ENCODE measurements around the gene FBXO40. TPM values are rescaled to one million over a fixed set of nuclear protein-coding genes. Genes with fewer than 3 reads are reported as not detected.
A peak's percentile ranks its signal among the peaks of the same experiment; 100 is the strongest.

FBXO40 gene, protein sequence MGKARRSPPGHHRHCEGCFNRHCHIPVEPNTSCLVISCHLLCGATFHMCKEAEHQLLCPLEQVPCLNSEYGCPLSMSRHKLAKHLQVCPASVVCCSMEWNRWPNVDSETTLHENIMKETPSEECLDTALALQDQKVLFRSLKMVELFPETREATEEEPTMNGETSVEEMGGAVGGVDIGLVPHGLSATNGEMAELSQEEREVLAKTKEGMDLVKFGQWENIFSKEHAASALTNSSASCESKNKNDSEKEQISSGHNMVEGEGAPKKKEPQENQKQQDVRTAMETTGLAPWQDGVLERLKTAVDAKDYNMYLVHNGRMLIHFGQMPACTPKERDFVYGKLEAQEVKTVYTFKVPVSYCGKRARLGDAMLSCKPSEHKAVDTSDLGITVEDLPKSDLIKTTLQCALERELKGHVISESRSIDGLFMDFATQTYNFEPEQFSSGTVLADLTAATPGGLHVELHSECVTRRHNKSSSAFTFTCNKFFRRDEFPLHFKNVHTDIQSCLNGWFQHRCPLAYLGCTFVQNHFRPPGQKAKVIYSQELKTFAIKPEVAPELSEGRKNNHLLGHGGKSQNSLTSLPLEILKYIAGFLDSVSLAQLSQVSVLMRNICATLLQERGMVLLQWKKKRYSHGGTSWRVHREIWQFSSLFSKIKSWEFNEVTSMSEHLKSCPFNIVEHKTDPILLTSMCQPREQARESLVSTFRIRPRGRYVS
- polyA plus RNA-seq (ENCODE audit: low read depth in 6 of 6), result under 1 TPM in 3 of 6 donors, not detected in 3; 0.04 to 0.17 (median 0.11) TPM

DNA sequence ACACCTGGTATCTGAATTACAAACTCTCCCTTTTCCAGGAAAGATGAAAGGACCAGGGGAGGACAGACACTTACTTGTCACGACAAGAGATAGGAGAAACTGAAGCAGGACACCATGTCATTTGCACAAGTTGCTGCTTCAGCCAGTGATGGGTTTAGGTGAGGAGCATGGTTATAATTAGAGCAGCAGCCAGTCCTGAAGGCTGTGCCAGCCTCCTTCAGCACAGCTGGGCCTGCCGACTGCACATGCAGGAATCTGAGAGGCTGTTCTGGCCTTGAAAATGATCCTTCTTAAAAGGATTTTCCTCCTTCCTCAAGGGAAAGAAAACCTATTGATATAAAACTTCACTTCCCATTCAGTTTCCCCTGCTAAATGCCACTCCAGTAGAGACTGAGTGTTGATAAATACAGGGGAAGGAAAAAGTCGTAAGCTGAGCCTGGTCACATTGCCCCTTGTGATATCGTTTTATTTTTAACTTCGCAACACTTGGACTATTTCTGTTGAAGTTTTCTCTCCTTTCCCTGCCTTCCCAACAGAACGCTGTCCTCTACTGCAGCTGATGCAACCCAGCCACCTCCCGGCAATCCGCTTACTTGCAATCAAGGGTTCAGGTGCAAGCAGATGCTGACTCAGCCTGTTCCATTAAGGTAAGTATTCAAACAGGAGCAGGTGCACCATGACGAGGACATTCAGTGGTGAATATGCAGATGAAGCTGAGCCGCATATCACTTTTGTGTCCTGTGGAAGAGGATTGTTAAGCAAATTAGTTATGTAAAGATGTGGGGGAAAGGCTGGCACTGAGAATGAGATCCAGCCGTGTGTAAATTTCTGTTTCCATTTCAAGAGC is at the start of gene FBXO40:
FBXO40 (plus strand) TSS at position 524 of the 847 bp plus-strand sequence. CDS start 27,197 bp downstream, outside the sequence.
- Mint-ChIP-seq H3K4me1 (no peaks in the 10 kb centered on the region), H3K4me3 (no peak within 1 kb of the TSS), H3K9me3 (no peaks in the 10 kb centered on the region), H3K27me3 (no peaks in the 10 kb centered on the region), H3K36me3 (no peaks in the 10 kb centered on the region), H3K27ac (peak within 1 kb of the TSS in 2 of 6 donors; percentile 39 to 82)
- no peak for DNase-seq
- ATAC-seq (ENCODE audit: low read depth in 2 of 2), result no peak

DNA sequence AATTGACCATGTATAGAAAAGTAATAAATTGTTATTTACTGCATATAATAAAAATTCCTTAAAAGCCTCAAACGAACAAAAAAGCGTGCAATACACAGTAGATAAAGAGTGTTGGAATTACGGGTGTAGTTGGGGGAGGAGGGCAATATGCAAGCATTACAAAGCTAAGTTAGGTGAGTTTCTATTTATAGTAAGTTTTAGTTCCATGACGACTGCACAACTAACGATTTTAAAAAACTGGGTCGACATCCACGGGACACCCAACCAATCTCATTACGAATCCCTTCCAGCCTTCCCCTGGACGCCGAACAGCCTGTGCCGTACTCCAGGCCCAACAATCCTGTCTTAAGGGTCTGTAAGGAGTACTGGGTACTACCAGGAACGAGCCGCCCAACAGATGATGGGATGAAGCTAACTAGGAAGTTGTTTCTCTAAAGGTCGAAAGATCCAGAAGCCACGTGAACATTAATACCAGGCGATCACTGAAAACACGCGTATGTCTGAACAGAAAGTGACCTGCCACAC is 48.1 kb upstream of the FBXO40 start:
- Mint-ChIP-seq H3K36me3 (no peaks in the 10 kb centered on the region), H3K27ac (peak overlapping the region in 1 of 6 donors; percentile 73), H3K4me3 (peak overlapping the region; percentile 77 to 98 (median 94)), H3K4me1 (peaks cover 18 to 39% (median 31%) of the 10 kb centered on the region in 3 donors), H3K27me3 (no peaks in the 10 kb centered on the region), H3K9me3 (no peaks in the 10 kb centered on the region)
- ATAC-seq (ENCODE audit: low read depth in 2 of 2) (no peak), DNase-seq (no peak)

DNA sequence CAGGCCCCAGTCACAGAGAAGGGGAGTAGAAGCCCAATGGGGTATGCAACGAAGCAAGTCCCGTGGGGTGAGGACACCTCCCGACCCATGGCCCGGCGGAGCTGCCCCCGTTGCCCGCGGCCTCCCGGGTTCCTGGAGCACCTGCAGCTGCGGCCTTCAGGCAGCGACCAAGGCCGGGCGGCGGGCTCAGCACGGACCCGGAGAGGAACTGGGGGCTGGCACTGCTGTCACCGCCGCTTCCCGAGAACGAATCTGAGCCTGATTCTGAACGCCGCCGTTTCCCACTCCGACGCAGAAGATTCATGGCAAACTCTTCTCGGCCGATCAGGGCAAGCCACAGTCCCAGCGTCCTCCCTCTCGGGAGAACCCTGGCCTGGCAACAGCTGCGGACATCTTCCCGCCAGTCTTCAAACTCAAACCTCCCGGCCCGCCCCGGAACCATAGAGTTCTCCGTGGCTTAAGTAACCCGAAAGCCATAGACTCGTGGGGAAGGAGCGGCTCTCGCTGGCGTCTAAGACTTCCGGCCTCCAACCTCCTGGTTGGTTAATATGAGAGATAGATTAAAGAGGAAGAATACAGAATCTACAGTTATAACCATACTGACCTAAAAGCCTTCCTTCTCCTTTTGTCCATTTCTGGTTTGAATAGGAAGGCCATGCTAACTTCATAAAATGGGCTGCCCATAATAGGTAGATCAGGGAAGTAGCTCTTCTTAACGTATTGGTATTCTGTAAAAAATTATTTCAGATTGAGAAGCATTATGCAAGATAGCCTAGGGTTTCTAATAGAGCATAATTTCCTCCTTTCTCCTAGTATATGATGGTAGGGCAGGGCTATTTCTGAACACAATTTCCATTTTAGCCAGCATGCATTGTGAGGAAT is 47.4 kb upstream of the FBXO40 start, which contains the start of gene POLQ:
POLQ (minus strand) TSS at position 415 of the 882 bp plus-strand sequence; CDS start at position 304, 111 bp downstream.
- H3K4me1 Mint-ChIP-seq, result peaks cover 18 to 39% (median 31%) of the 10 kb centered on the region in 3 donors
- H3K27ac Mint-ChIP-seq, result peak within 1 kb of the TSS; percentile 70 to 97 (median 82)
- H3K27me3 Mint-ChIP-seq, result no peaks in the 10 kb centered on the region
- H3K9me3 Mint-ChIP-seq, result no peaks in the 10 kb centered on the region
- peak within 1 kb of the TSS; percentile 77 to 98 (median 94) for H3K4me3 Mint-ChIP-seq
- DNase-seq, result peak; percentile 87
- H3K36me3 Mint-ChIP-seq, result no peaks in the 10 kb centered on the region
- peak; percentile 96 for ATAC-seq (ENCODE audit: low read depth in 2 of 2)

DNA sequence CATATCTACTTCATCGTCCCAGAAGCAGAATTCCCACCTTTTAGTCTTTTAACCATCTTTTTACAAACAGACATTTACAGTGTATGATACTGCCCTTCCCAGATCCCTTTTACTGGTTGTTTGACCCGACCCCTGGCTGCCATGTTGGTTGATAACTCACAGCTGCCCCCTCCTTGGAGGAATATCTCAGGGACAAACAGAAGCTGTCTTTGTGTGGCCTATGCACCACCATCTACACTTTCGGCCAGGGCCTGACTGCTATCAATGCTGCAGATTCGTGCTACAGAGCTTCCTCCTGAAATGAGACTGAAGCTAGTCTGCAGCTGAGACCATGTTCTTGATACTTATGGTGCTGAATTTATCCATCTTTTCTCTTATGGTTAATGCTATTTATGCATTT is 40.8 kb upstream of the FBXO40 start:
- Mint-ChIP-seq H3K36me3 (no peaks in the 10 kb centered on the region), H3K27ac (peak overlapping the region in 1 of 6 donors; percentile 27), H3K9me3 (peaks cover 0 to 2% (median 0%) of the 10 kb centered on the region in 7 donors), H3K27me3 (peaks cover 7 to 8% (median 7%) of the 10 kb centered on the region in 3 donors), H3K4me3 (peak overlapping the region in 1 of 8 donors; percentile 12), H3K4me1 (peaks cover 10 to 17% (median 12%) of the 10 kb centered on the region in 3 donors)
- no peak for ATAC-seq (ENCODE audit: low read depth in 2 of 2)
- DNase-seq, result no peak

DNA sequence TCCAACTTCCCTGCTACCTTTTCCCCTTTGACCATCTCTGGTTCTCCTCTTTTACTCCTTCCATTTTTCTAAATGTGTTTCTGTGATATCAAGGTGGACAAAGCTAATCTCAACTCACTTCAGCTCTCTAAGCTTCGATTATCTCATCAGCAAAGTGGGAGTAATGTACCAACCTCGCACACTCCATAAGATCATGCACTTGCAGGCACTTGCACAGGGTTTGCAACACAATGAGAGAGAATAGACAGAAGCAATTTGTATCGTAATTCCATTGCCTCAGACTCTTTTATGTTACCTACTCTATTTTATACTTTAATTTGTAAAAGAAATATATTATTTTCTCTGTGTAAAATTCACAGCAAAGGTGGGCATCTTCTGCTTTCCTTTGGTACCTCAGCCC is 40.4 kb upstream of the FBXO40 start:
- Mint-ChIP-seq H3K9me3 (peaks cover 0 to 2% (median 0%) of the 10 kb centered on the region in 7 donors), H3K4me3 (no peak overlapping the region), H3K36me3 (no peaks in the 10 kb centered on the region), H3K27ac (peak overlapping the region in 1 of 6 donors; percentile 27), H3K27me3 (peaks cover 7 to 9% (median 8%) of the 10 kb centered on the region in 3 donors), H3K4me1 (peaks cover 10 to 13% (median 12%) of the 10 kb centered on the region in 3 donors)
- DNase-seq (no peak), ATAC-seq (ENCODE audit: low read depth in 2 of 2) (no peak)

DNA sequence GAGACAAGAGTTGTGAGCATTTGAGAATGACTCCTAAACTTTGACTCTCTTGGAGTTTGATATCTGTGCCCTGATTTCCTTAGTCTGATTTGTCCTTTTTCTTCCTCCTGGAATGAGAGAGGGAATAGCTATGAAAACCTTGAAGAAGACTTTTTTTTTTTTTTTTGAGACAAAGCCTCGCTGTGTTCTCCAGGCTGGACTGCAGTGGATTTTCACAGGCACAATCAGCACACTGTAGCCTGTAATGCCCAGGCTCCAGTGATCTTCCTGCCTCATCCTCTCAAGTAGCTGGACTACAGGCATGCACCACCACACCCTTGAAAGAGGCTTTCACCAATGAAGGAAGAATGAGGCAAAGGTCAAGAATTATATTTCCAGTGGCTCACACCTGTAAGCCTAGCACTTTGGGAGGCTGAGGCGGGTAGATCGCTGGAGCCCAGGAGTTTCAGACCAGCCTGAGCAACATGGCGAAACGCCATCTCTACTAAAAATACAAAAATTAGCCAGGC is 35.7 kb upstream of the FBXO40 start:
- Mint-ChIP-seq H3K9me3 (peaks cover 0 to 2% (median 0%) of the 10 kb centered on the region in 7 donors), H3K27ac (no peak overlapping the region), H3K27me3 (peaks cover 19 to 31% (median 22%) of the 10 kb centered on the region in 3 donors), H3K4me1 (no peaks in the 10 kb centered on the region), H3K4me3 (no peak overlapping the region), H3K36me3 (peaks cover 0 to 8% of the 10 kb centered on the region in 2 donors)
- DNase-seq, result no peak
- no peak for ATAC-seq (ENCODE audit: low read depth in 2 of 2)

DNA sequence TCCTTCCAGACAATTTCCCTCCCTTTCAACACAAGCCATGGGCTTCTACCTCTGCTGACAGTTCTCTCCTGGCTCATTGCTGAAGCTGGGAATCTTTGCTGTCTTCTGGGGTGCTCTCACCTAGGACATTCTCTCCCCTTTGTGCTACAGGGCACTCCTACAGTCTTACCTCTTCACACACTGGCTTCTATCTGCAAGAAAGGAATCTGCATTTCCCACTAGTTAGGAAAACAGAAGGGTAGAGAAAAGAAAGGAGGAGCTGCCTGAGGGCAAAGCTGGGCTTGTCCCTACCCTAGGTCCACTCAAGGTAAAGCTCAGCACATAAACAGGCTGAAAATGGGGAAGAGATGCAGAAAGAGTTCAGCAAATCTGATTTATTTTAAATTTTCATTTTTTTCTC is 31.0 kb upstream of the FBXO40 start:
- DNase-seq, result no peak
- peaks cover 0 to 8% of the 10 kb centered on the region in 2 donors for H3K36me3 Mint-ChIP-seq
- H3K4me1 Mint-ChIP-seq, result no peaks in the 10 kb centered on the region
- peak overlapping the region in 1 of 6 donors; percentile 28 for H3K27ac Mint-ChIP-seq
- H3K27me3 Mint-ChIP-seq, result peaks cover 14 to 23% (median 17%) of the 10 kb centered on the region in 3 donors
- no peak for ATAC-seq (ENCODE audit: low read depth in 2 of 2)
- no peak overlapping the region for H3K4me3 Mint-ChIP-seq
- peaks cover 0 to 2% (median 0%) of the 10 kb centered on the region in 7 donors for H3K9me3 Mint-ChIP-seq

DNA sequence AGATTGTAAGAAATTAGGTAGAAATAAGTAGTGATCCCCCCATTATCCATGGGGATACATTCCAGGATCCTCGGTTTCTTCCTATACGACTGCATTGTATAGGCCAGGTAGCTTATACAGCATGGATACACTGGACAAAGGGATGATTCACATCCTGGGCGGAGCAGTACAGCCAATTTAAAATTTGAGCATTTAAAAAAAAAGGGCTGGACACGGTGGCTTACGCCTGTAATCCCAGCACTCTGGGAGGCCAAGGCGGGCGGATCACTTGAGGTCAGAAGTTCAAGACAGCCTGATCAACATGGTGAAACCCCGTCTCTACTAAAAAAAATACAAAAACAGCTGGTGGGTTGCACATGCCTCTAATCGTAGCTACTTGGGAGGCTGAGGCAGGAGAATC is 26.4 kb upstream of the FBXO40 start:
- Mint-ChIP-seq H3K4me3 (no peak overlapping the region), H3K36me3 (no peaks in the 10 kb centered on the region), H3K27me3 (peaks cover 0 to 4% (median 2%) of the 10 kb centered on the region in 3 donors), H3K27ac (no peak overlapping the region), H3K4me1 (no peaks in the 10 kb centered on the region), H3K9me3 (no peaks in the 10 kb centered on the region)
- DNase-seq (no peak), ATAC-seq (ENCODE audit: low read depth in 2 of 2) (no peak)

DNA sequence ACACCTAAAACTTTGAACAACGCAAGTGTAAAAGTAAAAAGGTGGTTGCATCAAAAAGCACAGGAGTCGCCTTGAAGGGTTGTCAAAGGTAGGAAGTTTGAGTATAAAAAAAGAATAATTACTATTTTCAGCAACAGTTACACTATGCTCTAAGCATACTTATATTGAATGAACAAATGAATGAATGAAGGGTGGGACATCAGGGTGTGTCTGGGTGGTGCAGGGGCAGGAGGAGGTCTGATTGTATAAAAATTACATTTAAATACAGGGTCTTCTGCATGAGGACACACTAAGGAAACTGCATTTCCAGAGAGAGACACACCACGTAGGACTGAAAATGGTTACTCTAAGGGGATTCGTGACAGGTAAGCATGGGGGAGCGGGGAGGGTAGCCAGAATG is 25.5 kb upstream of the FBXO40 start, which contains the start of gene ARGFX:
ARGFX (plus strand) TSS at position 301 of the 400 bp plus-strand sequence. CDS start 2,765 bp downstream, outside the sequence.
- Mint-ChIP-seq H3K4me1 (no peaks in the 10 kb centered on the region), H3K27ac (no peak within 1 kb of the TSS), H3K27me3 (no peaks in the 10 kb centered on the region), H3K4me3 (no peak within 1 kb of the TSS), H3K9me3 (no peaks in the 10 kb centered on the region), H3K36me3 (no peaks in the 10 kb centered on the region)
- no peak for ATAC-seq (ENCODE audit: low read depth in 2 of 2)
- no peak for DNase-seq

DNA sequence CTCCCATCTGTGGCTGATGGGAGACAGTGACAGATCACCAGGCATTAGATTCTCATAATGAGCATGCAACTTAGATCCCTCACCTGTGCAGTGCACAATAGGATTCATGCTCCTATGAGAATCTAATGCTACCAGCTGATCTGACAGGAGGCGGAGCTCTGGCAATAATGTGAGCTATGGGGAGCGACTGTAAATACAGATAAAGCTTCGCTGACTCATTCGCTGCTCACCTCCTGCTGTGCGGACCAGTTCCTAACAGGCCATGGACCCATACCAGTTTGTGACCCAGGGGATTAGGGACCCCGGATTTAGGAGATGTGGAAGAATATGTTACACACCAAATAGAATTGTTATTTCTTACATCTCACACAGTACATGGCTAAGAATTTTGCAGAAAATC is 18.7 kb upstream of the FBXO40 start:
- no peak for ATAC-seq (ENCODE audit: low read depth in 2 of 2)
- Mint-ChIP-seq H3K4me3 (no peak overlapping the region), H3K36me3 (no peaks in the 10 kb centered on the region), H3K27me3 (peaks cover 0 to 9% (median 0%) of the 10 kb centered on the region in 3 donors), H3K27ac (no peak overlapping the region), H3K4me1 (no peaks in the 10 kb centered on the region), H3K9me3 (no peaks in the 10 kb centered on the region)
- DNase-seq, result no peak

DNA sequence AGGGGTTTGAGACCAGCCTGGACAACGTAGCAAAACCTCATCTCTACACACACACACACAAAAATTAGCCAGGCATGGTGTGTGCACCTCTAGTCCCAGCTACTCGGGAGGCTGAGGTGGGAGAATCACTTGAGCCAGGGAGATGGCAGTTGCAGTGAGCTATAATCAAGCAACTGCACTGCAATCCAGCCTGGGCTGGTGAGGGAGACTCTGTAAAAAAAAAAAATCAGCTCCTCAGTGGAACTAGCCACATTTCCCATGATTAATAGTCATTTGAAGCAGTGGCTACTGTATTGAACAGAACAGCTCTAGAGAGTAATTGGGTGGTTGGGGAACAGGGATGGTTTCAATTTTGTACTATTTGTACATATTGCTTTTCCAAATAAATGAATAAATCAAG is 11.5 kb upstream of the FBXO40 start:
- ATAC-seq (ENCODE audit: low read depth in 2 of 2) (no peak), DNase-seq (no peak)
- no peaks in the 10 kb centered on the region for H3K36me3 Mint-ChIP-seq
- no peak overlapping the region for H3K4me3 Mint-ChIP-seq
- peaks cover 7 to 31% (median 17%) of the 10 kb centered on the region in 3 donors for H3K27me3 Mint-ChIP-seq
- H3K9me3 Mint-ChIP-seq, result peaks cover 0 to 2% (median 0%) of the 10 kb centered on the region in 7 donors
- H3K4me1 Mint-ChIP-seq, result peaks cover 0 to 4% (median 0%) of the 10 kb centered on the region in 3 donors
- H3K27ac Mint-ChIP-seq, result no peak overlapping the region

DNA sequence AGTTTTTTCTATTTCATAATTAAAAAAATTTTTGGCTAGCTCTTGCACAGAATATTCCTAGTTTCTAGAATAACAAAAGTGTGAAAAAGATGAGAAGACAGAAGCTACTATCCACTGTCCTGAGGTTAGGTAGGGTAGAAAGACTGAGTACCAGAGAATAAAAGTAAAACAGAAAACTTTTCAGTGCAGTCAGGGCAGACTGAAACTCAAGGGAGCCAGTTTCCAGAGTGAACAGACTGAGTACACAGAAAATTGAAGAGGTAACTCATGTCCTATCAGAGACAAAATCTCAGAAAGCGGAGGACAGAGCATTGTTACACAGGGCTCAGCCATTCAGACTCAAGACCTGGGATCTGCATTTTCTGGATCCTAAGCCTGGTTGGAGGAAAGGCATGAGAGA is 8.8 kb upstream of the FBXO40 start:
- no peaks in the 10 kb centered on the region for H3K36me3 Mint-ChIP-seq
- ATAC-seq (ENCODE audit: low read depth in 2 of 2) (no peak), DNase-seq (no peak)
- no peak overlapping the region for H3K4me3 Mint-ChIP-seq
- peaks cover 7 to 31% (median 21%) of the 10 kb centered on the region in 3 donors for H3K27me3 Mint-ChIP-seq
- H3K9me3 Mint-ChIP-seq, result peaks cover 0 to 2% (median 0%) of the 10 kb centered on the region in 7 donors
- H3K4me1 Mint-ChIP-seq, result peaks cover 0 to 4% (median 0%) of the 10 kb centered on the region in 3 donors
- no peak overlapping the region for H3K27ac Mint-ChIP-seq
